Thoracic aorta (tissue), 2 donors: ENCODE results near the gene SIRPD. TPM values are rescaled to one million over a fixed set of nuclear protein-coding genes. Genes with fewer than 3 reads are reported as not detected.
A peak's percentile ranks its signal among the peaks of the same experiment; 100 is the strongest.

Source experiments
- ATAC-seq: fragments of 150-250 bp; one replicate; pipeline ENCODE4 v1.8.0; 2017; ENCODE audit warnings: low read depth; ENCODE audit not compliant: insufficient number of reproducible peaks, low FRiP score
- DNase-seq: peaks from one replicate; pipeline ENCODE4 v3.0.0-alpha.2; 2020; ENCODE audit warnings: low spot score
- H3K27ac ChIP-seq, 2 donors: fragments of 200-600 bp; sonication (generic); 1 replicate in 1 of 2; 2 replicates in 1 of 2; pipeline ENCODE4 v1.5.1; 2016; ENCODE audit warnings: mild to moderate bottlenecking in 2 of 2, moderate library complexity in 2 of 2
- H3K27me3 ChIP-seq: fragments of 200-600 bp; sonication (generic); replicated peaks from 2 replicates; pipeline ENCODE4 v1.6.0; 2016; ENCODE audit warnings: mild to moderate bottlenecking; ENCODE audit not compliant: insufficient read depth
- H3K36me3 ChIP-seq: fragments of 200-600 bp; sonication (generic); one replicate; pipeline ENCODE4 v1.5.1; 2016
- H3K4me1 ChIP-seq, 2 donors: fragments of 200-600 bp; sonication (generic); 1 replicate in 1 of 2; 2 replicates in 1 of 2; pipeline versions ENCODE4 v1.5.1 to v1.6.0; 2016; ENCODE audit warnings: low read depth in 2 of 2, mild to moderate bottlenecking in 1 of 2; ENCODE audit not compliant: control insufficient read depth in 1 of 2
- H3K4me3 ChIP-seq: fragments of 200-600 bp; sonication (generic); 2 replicates; pipeline ENCODE4 v1.5.1; 2016; ENCODE audit warnings: mild to moderate bottlenecking
- H3K9me3 ChIP-seq: fragments of 200-600 bp; sonication (generic); 2 replicates; pipeline ENCODE4 v1.5.1; 2016
- total RNA-seq, 2 donors: library from RNA; depleted of rRNA; stranded (reverse); fragments of >200 nt; gene quantifications; one replicate each; pipeline versions ENCODE4 v1.1.0 to v1.2.3, GENCODE V29; 2016
- TF ChIP-seq, protein P1 (sequence below): fragments of 200-600 bp; sonication (generic); IDR thresholded peaks from one replicate; pipeline ENCODE4 v1.5.1; 2019; ENCODE audit warnings: antibody characterized with exemption

SIRPD gene
- total RNA-seq, 2 donors from 2014 or later, result not detected

DNA sequence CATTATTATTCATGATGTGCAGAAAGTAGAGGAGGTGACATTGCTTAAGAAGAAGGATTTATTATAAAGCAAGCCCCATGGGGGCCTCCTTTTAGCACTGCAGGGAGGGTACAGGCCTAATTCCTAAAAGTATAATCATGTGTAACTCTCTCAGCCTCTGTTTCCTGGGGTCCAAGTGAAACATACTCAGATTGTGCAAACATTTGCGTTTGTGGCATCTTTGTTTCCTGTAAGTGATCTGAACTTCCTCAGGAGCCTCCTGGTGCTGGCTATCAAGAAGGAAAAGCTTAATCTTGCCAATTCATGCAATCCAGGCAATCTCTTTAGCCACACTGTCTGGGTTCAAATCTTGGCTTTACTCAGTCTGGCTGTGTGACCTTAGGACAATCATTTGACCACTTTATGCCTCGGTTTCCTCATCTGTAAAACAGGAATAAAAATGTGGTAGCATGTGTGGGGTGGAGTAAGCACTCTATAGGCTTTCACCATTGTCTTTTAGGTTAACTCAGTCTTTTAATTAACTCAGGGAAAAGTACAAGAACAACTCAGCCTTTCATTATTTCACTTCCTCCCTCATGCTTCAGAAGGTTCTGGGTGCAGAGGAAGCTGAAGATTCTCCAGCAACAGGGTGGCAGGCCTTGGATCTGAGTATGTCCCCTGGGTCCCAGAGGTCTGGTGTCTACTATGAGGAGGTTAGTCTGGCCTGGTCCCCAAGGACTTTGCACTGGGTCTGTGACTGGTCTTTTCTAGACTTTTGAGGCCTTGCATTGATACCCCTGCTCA lies 65.5 kb downstream of the SIRPD start:
- no peak overlapping the region for H3K4me3 ChIP-seq
- H3K27me3 ChIP-seq, result no peaks in the 10 kb centered on the region
- TF ChIP-seq, protein P1, sequence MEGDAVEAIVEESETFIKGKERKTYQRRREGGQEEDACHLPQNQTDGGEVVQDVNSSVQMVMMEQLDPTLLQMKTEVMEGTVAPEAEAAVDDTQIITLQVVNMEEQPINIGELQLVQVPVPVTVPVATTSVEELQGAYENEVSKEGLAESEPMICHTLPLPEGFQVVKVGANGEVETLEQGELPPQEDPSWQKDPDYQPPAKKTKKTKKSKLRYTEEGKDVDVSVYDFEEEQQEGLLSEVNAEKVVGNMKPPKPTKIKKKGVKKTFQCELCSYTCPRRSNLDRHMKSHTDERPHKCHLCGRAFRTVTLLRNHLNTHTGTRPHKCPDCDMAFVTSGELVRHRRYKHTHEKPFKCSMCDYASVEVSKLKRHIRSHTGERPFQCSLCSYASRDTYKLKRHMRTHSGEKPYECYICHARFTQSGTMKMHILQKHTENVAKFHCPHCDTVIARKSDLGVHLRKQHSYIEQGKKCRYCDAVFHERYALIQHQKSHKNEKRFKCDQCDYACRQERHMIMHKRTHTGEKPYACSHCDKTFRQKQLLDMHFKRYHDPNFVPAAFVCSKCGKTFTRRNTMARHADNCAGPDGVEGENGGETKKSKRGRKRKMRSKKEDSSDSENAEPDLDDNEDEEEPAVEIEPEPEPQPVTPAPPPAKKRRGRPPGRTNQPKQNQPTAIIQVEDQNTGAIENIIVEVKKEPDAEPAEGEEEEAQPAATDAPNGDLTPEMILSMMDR, result no peak
- H3K4me1 ChIP-seq, result no peaks in the 10 kb centered on the region
- no peak for DNase-seq
- H3K36me3 ChIP-seq, result no peaks in the 10 kb centered on the region
- no peak for ATAC-seq
- peak overlapping the region in 1 of 2 donors; percentile 52 for H3K27ac ChIP-seq
- H3K9me3 ChIP-seq, result no peaks in the 10 kb centered on the region

DNA sequence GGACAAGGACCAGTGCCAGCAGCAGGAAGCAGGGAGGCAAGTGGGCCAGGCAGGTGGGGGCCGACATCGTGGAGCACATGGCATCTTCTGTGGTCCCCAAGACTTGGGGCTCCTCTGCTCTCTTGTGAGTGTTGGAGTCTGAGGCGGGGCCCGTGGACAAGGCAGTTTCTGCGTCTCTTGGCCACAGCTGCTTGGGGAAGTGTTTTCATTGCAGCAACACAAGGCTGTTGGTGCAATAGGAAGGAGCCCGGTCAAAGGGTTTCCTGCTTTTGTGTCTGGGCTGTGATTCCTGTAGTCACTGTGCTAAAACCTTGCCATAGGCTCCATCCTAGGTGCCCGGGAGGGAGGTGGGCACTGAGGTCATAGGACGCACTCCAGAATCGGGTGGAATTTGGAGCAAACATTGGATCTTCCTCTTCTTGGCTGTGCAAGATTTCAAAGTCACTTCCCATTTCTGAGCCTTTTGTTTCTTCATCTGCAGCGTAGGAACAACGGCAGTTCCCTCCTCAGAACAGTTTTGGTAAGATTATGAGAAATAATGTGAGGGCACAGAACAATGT lies 66.1 kb downstream of the SIRPD start, which contains the start of gene SIRPB2:
SIRPB2 (minus strand) TSS at position 140 of the 560 bp plus-strand sequence; CDS start at position 79, 61 bp downstream.
- no peaks in the 10 kb centered on the region for H3K4me1 ChIP-seq
- DNase-seq (no peak), ATAC-seq (no peak)
- H3K27ac ChIP-seq, result peak within 1 kb of the TSS in 1 of 2 donors; percentile 52
- H3K4me3 ChIP-seq, result peak within 1 kb of the TSS; percentile 56
- H3K9me3 ChIP-seq, result no peaks in the 10 kb centered on the region
- no peaks in the 10 kb centered on the region for H3K27me3 ChIP-seq
- H3K36me3 ChIP-seq, result no peaks in the 10 kb centered on the region
- TF ChIP-seq, protein P1, result no peak

DNA sequence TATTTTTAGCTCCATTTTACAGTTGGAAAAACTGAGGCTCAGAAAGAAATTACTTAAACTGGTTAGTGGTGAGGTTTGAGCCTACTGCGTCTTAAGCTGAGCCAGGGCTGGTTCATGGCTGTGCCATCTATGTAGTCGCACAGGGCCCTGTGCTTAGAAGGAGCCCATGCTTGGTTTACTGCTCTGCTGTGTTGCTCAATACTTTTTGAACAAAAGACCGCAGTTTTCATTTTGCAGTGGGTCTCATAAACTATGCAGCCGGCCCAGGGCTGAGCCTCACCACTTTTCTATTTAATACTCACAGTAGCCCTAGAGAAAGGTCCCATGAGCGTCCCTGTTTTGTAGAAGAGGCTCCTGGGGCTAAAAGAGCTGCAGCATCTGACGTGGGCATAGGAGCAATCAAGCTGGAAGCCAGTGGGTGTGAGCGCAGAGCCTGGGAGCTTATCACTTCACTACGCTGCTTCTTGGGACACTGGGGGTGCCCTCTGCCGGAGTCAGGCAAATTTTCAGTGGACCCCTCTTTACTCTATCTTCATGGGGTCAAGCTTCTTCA lies 66.8 kb downstream of the SIRPD start:
- DNase-seq (no peak), ATAC-seq (no peak)
- H3K4me1 ChIP-seq, result no peaks in the 10 kb centered on the region
- TF ChIP-seq, protein P1, result no peak
- H3K27me3 ChIP-seq, result no peaks in the 10 kb centered on the region
- no peaks in the 10 kb centered on the region for H3K9me3 ChIP-seq
- H3K36me3 ChIP-seq, result no peaks in the 10 kb centered on the region
- peak overlapping the region in 1 of 2 donors; percentile 52 for H3K27ac ChIP-seq
- H3K4me3 ChIP-seq, result peak overlapping the region; percentile 56

DNA sequence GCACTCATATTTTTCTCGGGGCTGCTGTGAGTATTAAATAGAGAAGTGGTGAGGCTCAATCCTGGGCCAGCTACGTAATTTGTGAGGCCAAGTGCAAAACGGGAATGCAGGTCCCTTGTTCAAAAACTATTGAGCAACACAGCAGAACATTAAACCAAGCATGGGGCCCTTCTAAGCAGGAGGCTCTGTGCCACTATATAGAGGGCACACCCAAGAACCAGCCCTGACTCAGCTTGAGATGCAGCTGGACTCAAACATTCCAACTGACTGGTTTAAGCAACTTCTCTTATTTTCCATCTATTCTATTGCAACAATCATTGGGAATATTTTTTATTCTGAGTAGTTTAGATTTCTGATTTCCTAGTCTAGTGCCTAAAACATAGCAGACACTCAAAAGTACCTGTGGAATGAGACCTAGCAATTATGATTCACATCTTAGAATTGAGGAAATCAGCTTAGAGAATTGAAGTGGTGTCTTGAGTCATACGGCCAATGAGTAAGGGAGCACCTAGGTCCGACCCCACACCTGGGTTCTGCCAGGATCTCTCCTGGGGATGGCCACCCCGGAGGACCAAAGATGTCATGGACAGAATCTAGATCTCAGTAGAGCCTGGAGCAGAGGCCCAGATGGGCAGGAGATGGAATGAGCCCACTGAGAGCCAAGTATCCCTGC lies 67.6 kb downstream of the SIRPD start:
- Histone ChIP-seq H3K4me1 (no peaks in the 10 kb centered on the region), H3K36me3 (no peaks in the 10 kb centered on the region), H3K9me3 (no peaks in the 10 kb centered on the region), H3K4me3 (peak overlapping the region; percentile 56), H3K27ac (peak overlapping the region in 1 of 2 donors; percentile 52), H3K27me3 (no peaks in the 10 kb centered on the region)
- no peak for ATAC-seq
- no peak for DNase-seq
- TF ChIP-seq, protein P1, result no peak

DNA sequence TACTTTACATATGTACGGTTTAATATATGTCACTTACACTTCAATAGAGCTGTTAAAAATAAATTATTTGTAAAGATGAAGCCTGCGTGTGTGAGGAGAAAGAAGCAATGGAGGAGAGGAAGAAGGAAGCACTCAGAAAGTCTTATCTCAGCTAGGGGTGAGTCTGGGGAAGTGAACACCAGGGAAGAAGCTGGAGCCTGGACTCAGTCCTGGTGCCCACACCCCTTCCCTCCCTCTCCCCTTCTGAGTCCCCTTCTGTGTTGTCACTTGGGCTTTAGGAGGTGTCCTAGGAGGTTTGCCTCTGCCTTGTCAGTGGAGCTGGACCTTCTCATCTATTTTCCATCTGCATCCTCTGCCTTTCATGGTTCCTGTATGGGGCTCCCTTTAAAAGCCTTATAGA lies 68.2 kb downstream of the SIRPD start:
- ATAC-seq, result no peak
- H3K9me3 ChIP-seq, result no peaks in the 10 kb centered on the region
- H3K36me3 ChIP-seq, result no peaks in the 10 kb centered on the region
- peak overlapping the region; percentile 32 for H3K4me3 ChIP-seq
- no peak for DNase-seq
- H3K27ac ChIP-seq, result peak overlapping the region in 1 of 2 donors; percentile 5
- H3K27me3 ChIP-seq, result no peaks in the 10 kb centered on the region
- no peaks in the 10 kb centered on the region for H3K4me1 ChIP-seq
- TF ChIP-seq, protein P1, result no peak
